DOHH2 (cell line): ENCODE measurements around the gene RAC2.

Experiments used
- CTCF ChIP-seq: fragments of 200-600 bp; sonication (generic); IDR thresholded peaks from one replicate; pipeline ENCODE4 v1.5.1; 2014; ENCODE audit warnings: antibody characterized with exemption, mild to moderate bottlenecking, low read depth, low read length; ENCODE audit not compliant: poor library complexity, severe bottlenecking
- EZH2phosphoT487 ChIP-seq: fragments of 200-600 bp; sonication (generic); IDR thresholded peaks from 2 replicates; pipeline ENCODE4 v1.6.1; 2017; ENCODE audit warnings: borderline replicate concordance, mild to moderate bottlenecking, antibody characterized with exemption, low read length, moderate library complexity, mixed read lengths

DNA sequence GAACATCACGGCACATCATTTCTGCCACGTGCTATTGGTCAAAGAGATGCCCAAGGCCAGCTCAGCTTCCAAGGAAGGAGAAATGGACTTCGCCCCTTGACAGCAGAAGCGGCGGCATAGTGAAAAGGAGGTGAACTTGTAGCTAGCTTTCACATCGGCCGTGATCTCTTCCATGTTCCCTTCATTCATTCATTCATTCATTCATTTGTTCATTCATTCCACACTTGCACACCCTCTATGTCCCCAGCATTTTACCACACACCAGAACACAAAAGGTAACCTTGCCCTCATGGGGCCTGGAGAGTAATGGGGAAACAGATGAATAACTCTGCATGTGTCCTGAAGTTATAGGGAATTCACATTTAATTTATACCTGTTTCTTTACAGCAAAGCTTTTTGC lies 37.1 kb upstream of the RAC2 start:
- TF ChIP-seq CTCF = no peak
- TF ChIP-seq EZH2phosphoT487 = no peak
